DND-41 (cell line): ENCODE results near the gene RELN.

Experiments
- ATAC-seq: fragments of 200-7000 bp; cut with Tn5 transposase; 3 replicates; pipeline ENCODE4 v1.9.1; 2021; ENCODE audit warnings: low read depth; ENCODE audit not compliant: insufficient read depth
- DNase-seq: peaks from one replicate; pipeline ENCODE4 v3.0.0-alpha.2; 2020
- H2AFZ ChIP-seq: 2 replicates; pipeline ENCODE4 v1.6.0; 2012; ENCODE audit warnings: low read depth, low read length
- H3K27ac ChIP-seq: 2 replicates; pipeline ENCODE4 v1.5.1; 2012; ENCODE audit warnings: low read length, inconsistent platforms
- H3K27me3 ChIP-seq: fragments of 200-600 bp; sonication (generic); 2 replicates; pipeline ENCODE4 v1.6.0; 2012; ENCODE audit warnings: low read length, mild to moderate bottlenecking, inconsistent platforms; ENCODE audit not compliant: insufficient read depth, poor library complexity
- H3K36me3 ChIP-seq: 2 replicates; pipeline ENCODE4 v1.5.1; 2012; ENCODE audit warnings: low read length, inconsistent platforms; ENCODE audit not compliant: insufficient read depth
- H3K4me1 ChIP-seq: 2 replicates; pipeline ENCODE4 v1.5.1; 2012; ENCODE audit warnings: mild to moderate bottlenecking, low read length; ENCODE audit not compliant: insufficient read depth
- H3K4me2 ChIP-seq: 2 replicates; pipeline ENCODE4 v1.6.0; 2012; ENCODE audit warnings: mild to moderate bottlenecking, moderate library complexity, low read length, inconsistent platforms; ENCODE audit not compliant: insufficient read depth
- H3K4me3 ChIP-seq, 2 experiments: fragments of 200-600 bp in 1 of 2; shearing (Covaris generic) in 1 of 2; 2 replicates each; pipeline ENCODE4 v1.5.1; 2012 to 2016; ENCODE audit warnings: inconsistent platforms in 2 of 2, low read length in 2 of 2, mild to moderate bottlenecking in 2 of 2, low read depth in 1 of 2, moderate library complexity in 1 of 2
- H3K79me2 ChIP-seq: 2 replicates; pipeline ENCODE4 v1.6.0; 2012; ENCODE audit warnings: low read length, inconsistent platforms; ENCODE audit not compliant: insufficient read depth
- H3K9ac ChIP-seq: 2 replicates; pipeline ENCODE4 v1.6.0; 2012; ENCODE audit warnings: low read depth, mild to moderate bottlenecking, inconsistent platforms, low read length, moderate library complexity
- H3K9me3 ChIP-seq: 2 replicates; pipeline ENCODE4 v1.5.1; 2012; ENCODE audit warnings: low read length, moderate library complexity, mild to moderate bottlenecking, inconsistent platforms; ENCODE audit not compliant: insufficient read depth, severe bottlenecking
- H4K20me1 ChIP-seq: 2 replicates; pipeline ENCODE4 v1.6.0; 2012; ENCODE audit warnings: low read length; ENCODE audit not compliant: insufficient read depth
- EZH2 ChIP-seq: IDR thresholded peaks from 3 replicates; pipeline ENCODE4 v1.6.1; 2012; ENCODE audit warnings: borderline replicate concordance, low read depth, mild to moderate bottlenecking, moderate library complexity, low read length, inconsistent platforms; ENCODE audit not compliant: severe bottlenecking
- TF ChIP-seq, protein P1 (sequence below): IDR thresholded peaks from 2 replicates; pipeline ENCODE4 v1.5.1; 2012; ENCODE audit warnings: borderline replicate concordance, low read length, moderate library complexity, mild to moderate bottlenecking; ENCODE audit not compliant: poor library complexity, severe bottlenecking; ENCODE audit errors: extremely low read depth

RELN gene

GRCh38 chr7:103524042-103524907 lies 465.2 kb downstream of the RELN start:
- DNase-seq = no peak
- no peak for ATAC-seq
- Histone ChIP-seq H3K9me3 (no peaks in the 10 kb centered on the region), H3K79me2 (no peaks in the 10 kb centered on the region), H3K9ac (no peak overlapping the region), H3K4me3 (no peak overlapping the region), H2AFZ (no peak overlapping the region), H3K4me2 (no peak overlapping the region), H4K20me1 (no peaks in the 10 kb centered on the region), H3K27me3 (no peaks in the 10 kb centered on the region), H3K36me3 (no peaks in the 10 kb centered on the region), H3K27ac (no peak overlapping the region), H3K4me1 (no peaks in the 10 kb centered on the region)
- TF ChIP-seq, protein P1, sequence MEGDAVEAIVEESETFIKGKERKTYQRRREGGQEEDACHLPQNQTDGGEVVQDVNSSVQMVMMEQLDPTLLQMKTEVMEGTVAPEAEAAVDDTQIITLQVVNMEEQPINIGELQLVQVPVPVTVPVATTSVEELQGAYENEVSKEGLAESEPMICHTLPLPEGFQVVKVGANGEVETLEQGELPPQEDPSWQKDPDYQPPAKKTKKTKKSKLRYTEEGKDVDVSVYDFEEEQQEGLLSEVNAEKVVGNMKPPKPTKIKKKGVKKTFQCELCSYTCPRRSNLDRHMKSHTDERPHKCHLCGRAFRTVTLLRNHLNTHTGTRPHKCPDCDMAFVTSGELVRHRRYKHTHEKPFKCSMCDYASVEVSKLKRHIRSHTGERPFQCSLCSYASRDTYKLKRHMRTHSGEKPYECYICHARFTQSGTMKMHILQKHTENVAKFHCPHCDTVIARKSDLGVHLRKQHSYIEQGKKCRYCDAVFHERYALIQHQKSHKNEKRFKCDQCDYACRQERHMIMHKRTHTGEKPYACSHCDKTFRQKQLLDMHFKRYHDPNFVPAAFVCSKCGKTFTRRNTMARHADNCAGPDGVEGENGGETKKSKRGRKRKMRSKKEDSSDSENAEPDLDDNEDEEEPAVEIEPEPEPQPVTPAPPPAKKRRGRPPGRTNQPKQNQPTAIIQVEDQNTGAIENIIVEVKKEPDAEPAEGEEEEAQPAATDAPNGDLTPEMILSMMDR = peak; percentile 51
- no peak for TF ChIP-seq EZH2

GRCh38 chr7:103521937-103522336 lies 467.5 kb downstream of the RELN start:
- Histone ChIP-seq H3K9ac (no peak overlapping the region), H3K36me3 (no peaks in the 10 kb centered on the region), H3K4me1 (no peaks in the 10 kb centered on the region), H3K27ac (no peak overlapping the region), H4K20me1 (no peaks in the 10 kb centered on the region), H3K4me2 (no peak overlapping the region), H3K27me3 (peaks cover 3% of the 10 kb centered on the region), H3K79me2 (no peaks in the 10 kb centered on the region), H3K4me3 (no peak overlapping the region), H3K9me3 (no peaks in the 10 kb centered on the region), H2AFZ (no peak overlapping the region)
- TF ChIP-seq EZH2 = no peak
- TF ChIP-seq, protein P1 = no peak
- no peak for ATAC-seq
- no peak for DNase-seq

DNA sequence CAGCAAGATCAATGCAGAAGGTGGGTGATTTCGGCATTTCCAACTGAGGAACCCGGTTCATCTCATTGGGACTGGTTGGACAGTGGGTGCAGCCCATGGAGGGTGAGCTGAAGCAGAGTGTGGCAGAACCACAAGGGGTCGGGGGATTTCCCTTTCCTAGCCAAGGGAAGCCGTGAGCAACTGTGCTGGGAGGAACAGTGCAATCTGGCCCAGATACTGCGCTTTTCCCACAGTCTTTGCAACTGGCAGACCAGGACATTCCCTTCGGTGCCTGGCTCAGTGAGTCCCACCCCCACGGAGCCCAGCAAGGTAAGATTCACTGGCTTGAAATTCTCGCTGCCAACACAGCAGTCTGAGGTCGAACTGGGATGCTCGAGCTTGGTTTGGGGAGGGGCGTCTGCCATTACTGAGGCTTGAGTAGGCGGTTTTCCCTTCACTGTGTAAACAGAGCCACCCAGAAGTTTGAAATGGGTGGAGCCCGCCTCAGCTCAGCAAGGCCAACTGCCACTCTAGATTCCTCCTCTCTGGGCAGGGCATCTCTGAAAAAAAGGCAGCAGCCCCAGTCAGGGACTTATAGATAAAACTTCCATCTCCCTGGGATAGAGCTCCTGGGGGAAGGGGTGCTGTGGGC lies 484.8 kb downstream of the RELN start:
- no peak overlapping the region for H3K4me2 ChIP-seq
- H3K27me3 ChIP-seq = no peaks in the 10 kb centered on the region
- no peak for DNase-seq
- no peak overlapping the region for H2AFZ ChIP-seq
- H3K4me1 ChIP-seq = no peaks in the 10 kb centered on the region
- H3K36me3 ChIP-seq = no peaks in the 10 kb centered on the region
- no peak for ATAC-seq
- H3K9me3 ChIP-seq = no peaks in the 10 kb centered on the region
- no peaks in the 10 kb centered on the region for H3K79me2 ChIP-seq
- H3K9ac ChIP-seq = no peak overlapping the region
- no peak for TF ChIP-seq EZH2
- TF ChIP-seq, protein P1 = no peak
- H3K4me3 ChIP-seq = no peak overlapping the region
- H3K27ac ChIP-seq = no peak overlapping the region
- no peaks in the 10 kb centered on the region for H4K20me1 ChIP-seq
